H1 (cell line): Measurements from ENCODE around the gene PHF13. TPM values are rescaled to one million over a fixed set of nuclear protein-coding genes. Genes with fewer than 3 reads are reported as not detected.

ENCODE experiments used
- CTCF ChIA-PET: fragments of 300-600 bp; sonication (Branson Sonifier 250); formaldehyde crosslinking; loops from one replicate; lab custom pipeline; 2021; ENCODE audit not compliant: partially characterized antibody; lab: Charles Lee
- POLR2A ChIA-PET: fragments of 300-600 bp; sonication (Branson Sonifier 250); formaldehyde crosslinking; loops from one replicate; lab custom pipeline; 2021; ENCODE audit warnings: inconsistent platforms; ENCODE audit not compliant: partially characterized antibody; lab: Charles Lee
- DNase-seq, 2 experiments: peaks; one replicate each; pipeline versions ENCODE4 v3.0.0 to v3.0.0-alpha.2; 2010 to 2022; ENCODE audit warnings: low spot score in 2 of 2, low read depth in 1 of 2, mixed read lengths in 1 of 2
- FAIRE-seq: peaks from 2 replicates; lab custom pipeline; 2011; peaks lifted over from hg19 to GRCh38; lab: Jason Lieb, UNC
- H2AFZ ChIP-seq: 2 replicates; pipeline ENCODE4 v1.8.1; 2012; ENCODE audit warnings: low read length, inconsistent platforms
- H2AK5ac ChIP-seq: 2 replicates; pipeline ENCODE4 v1.6.1; 2013; ENCODE audit warnings: low read depth, low read length
- H2BK120ac ChIP-seq: replicated peaks from 2 replicates; pipeline ENCODE3; 2013; ENCODE audit warnings: low read depth, low read length, inconsistent platforms
- H2BK12ac ChIP-seq: 2 replicates; pipeline ENCODE4 v1.6.1; 2013; ENCODE audit warnings: low read depth, low read length
- H2BK15ac ChIP-seq: 2 replicates; pipeline ENCODE4 v1.6.1; 2013; ENCODE audit warnings: low read length
- H2BK20ac ChIP-seq: 2 replicates; pipeline ENCODE4 v1.6.1; 2013; ENCODE audit warnings: low read length
- H2BK5ac ChIP-seq: 2 replicates; pipeline ENCODE4 v1.6.1; 2013; ENCODE audit warnings: low read depth, low read length
- H3K14ac ChIP-seq: 2 replicates; pipeline ENCODE4 v1.6.1; 2013; ENCODE audit warnings: inconsistent platforms; ENCODE audit not compliant: insufficient read length
- H3K18ac ChIP-seq: 2 replicates; pipeline ENCODE4 v1.6.1; 2013; ENCODE audit warnings: low read length; ENCODE audit errors: extremely low read depth
- H3K23ac ChIP-seq: 2 replicates; pipeline ENCODE4 v1.6.1; 2013; ENCODE audit warnings: inconsistent platforms; ENCODE audit not compliant: insufficient read length
- H3K23me2 ChIP-seq: 2 replicates; pipeline ENCODE4 v1.6.1; 2013; ENCODE audit warnings: low read depth, low read length
- H3K27ac ChIP-seq: 2 replicates; pipeline ENCODE4 v1.6.1; 2011; ENCODE audit warnings: low read depth, low read length, inconsistent platforms
- H3K27me3 ChIP-seq, 4 experiments: replicated peaks in 1 of 4; 1 replicate in 1 of 4; 2 replicates in 3 of 4; pipeline versions ENCODE4 v1.6.1 to v1.8.1; 2011 to 2013; ENCODE audit warnings: low read length in 3 of 4, mild to moderate bottlenecking in 3 of 4, inconsistent platforms in 2 of 4, mixed read lengths in 2 of 4, moderate library complexity in 1 of 4; ENCODE audit not compliant: control insufficient read depth in 3 of 4, insufficient read depth in 3 of 4; ENCODE audit errors: extremely low read depth in 1 of 4
- H3K36me3 ChIP-seq, 4 experiments: 2 replicates each; pipeline versions ENCODE4 v1.6.1 to v1.8.1; 2011 to 2013; ENCODE audit warnings: mild to moderate bottlenecking in 4 of 4, low read length in 3 of 4, moderate library complexity in 2 of 4, control low read depth in 1 of 4, inconsistent platforms in 1 of 4; ENCODE audit not compliant: insufficient read depth in 4 of 4, control insufficient read depth in 2 of 4
- H3K4ac ChIP-seq: replicated peaks from 2 replicates; pipeline ENCODE3; 2013; ENCODE audit warnings: low read length, low read depth, mixed read lengths, inconsistent platforms; ENCODE audit not compliant: insufficient read length
- H3K4me1 ChIP-seq, 4 experiments: replicated peaks in 1 of 4; 1 replicate in 1 of 4; 2 replicates in 3 of 4; pipeline versions ENCODE4 v1.6.1 to v1.8.1; 2011 to 2013; ENCODE audit warnings: low read length in 3 of 4, inconsistent platforms in 2 of 4, mixed read lengths in 1 of 4; ENCODE audit not compliant: insufficient read depth in 4 of 4, control insufficient read depth in 3 of 4
- H3K4me2 ChIP-seq, 2 experiments: 2 replicates each; pipeline versions ENCODE4 v1.6.1 to v1.8.1; 2011 to 2013; ENCODE audit warnings: low read depth in 2 of 2, low read length in 2 of 2, control low read depth in 1 of 2, inconsistent platforms in 1 of 2, mild to moderate bottlenecking in 1 of 2; ENCODE audit not compliant: insufficient read depth in 1 of 2
- H3K4me3 ChIP-seq, 4 experiments: fragments of 200-600, 300-600 bp in 1 of 4; sonication (generic), shearing (Covaris generic), sonication (Bioruptor Twin) in 1 of 4; 2 replicates each; pipeline versions ENCODE4 v1.5.1 to v1.8.1; 2011 to 2016; ENCODE audit warnings: low read length in 4 of 4, low read depth in 3 of 4, control low read depth in 2 of 4, inconsistent platforms in 2 of 4, mild to moderate bottlenecking in 2 of 4, mixed read lengths in 1 of 4, moderate library complexity in 1 of 4; ENCODE audit not compliant: insufficient read depth in 2 of 4; ENCODE audit errors: extremely low read depth in 1 of 4
- H3K56ac ChIP-seq: replicated peaks from 2 replicates; pipeline ENCODE3; 2013; ENCODE audit warnings: low read depth, mild to moderate bottlenecking, mixed read lengths, low read length, inconsistent platforms; ENCODE audit not compliant: insufficient read length
- H3K79me1 ChIP-seq: 2 replicates; pipeline ENCODE4 v1.6.1; 2013; ENCODE audit warnings: low read depth, low read length, control low read depth
- H3K79me2 ChIP-seq, 2 experiments: 2 replicates each; pipeline versions ENCODE4 v1.6.1 to v1.8.1; 2012 to 2013; ENCODE audit warnings: low read length in 2 of 2, mild to moderate bottlenecking in 2 of 2, inconsistent platforms in 1 of 2; ENCODE audit not compliant: insufficient read depth in 2 of 2, control insufficient read depth in 1 of 2
- H3K9ac ChIP-seq, 4 experiments: replicated peaks in 1 of 4; 1 replicate in 1 of 4; 2 replicates in 3 of 4; pipeline versions ENCODE4 v1.6.1 to v1.8.1; 2011 to 2013; ENCODE audit warnings: low read depth in 3 of 4, low read length in 3 of 4, control low read depth in 2 of 4, mild to moderate bottlenecking in 2 of 4, moderate library complexity in 2 of 4, inconsistent platforms in 1 of 4; ENCODE audit errors: extremely low read depth in 1 of 4
- H3K9me3 ChIP-seq, 2 experiments: 2 replicates each; pipeline versions ENCODE4 v1.6.1 to v1.8.1; 2012 to 2013; ENCODE audit warnings: mild to moderate bottlenecking in 2 of 2, moderate library complexity in 2 of 2, control low read depth in 1 of 2, inconsistent platforms in 1 of 2, low read depth in 1 of 2, low read length in 1 of 2, mixed read lengths in 1 of 2; ENCODE audit not compliant: insufficient read depth in 2 of 2
- H4K20me1 ChIP-seq, 2 experiments: replicated peaks in 1 of 2; 2 replicates each; pipeline versions ENCODE3 to v1.8.1; 2011 to 2013; ENCODE audit warnings: inconsistent platforms in 2 of 2, low read length in 2 of 2, mild to moderate bottlenecking in 1 of 2; ENCODE audit not compliant: insufficient read depth in 2 of 2, control insufficient read depth in 1 of 2
- H4K5ac ChIP-seq: 2 replicates; pipeline ENCODE4 v1.6.1; 2013; ENCODE audit warnings: low read length, low read depth, mixed read lengths, inconsistent platforms; ENCODE audit not compliant: insufficient read length
- H4K8ac ChIP-seq: 2 replicates; pipeline ENCODE4 v1.8.0; 2013; ENCODE audit warnings: mild to moderate bottlenecking, moderate library complexity, low read length, inconsistent platforms; ENCODE audit not compliant: insufficient read depth; ENCODE audit errors: extremely low read depth
- H4K91ac ChIP-seq: replicated peaks from 2 replicates; pipeline ENCODE3; 2013; ENCODE audit warnings: low read length, mixed read lengths, inconsistent platforms; ENCODE audit not compliant: insufficient read length
- KDM5A ChIP-seq: fragments of 200-600 bp; IDR thresholded peaks from 2 replicates; pipeline ENCODE4 v1.7.1; 2012; ENCODE audit warnings: mild to moderate bottlenecking, low read length, inconsistent platforms, mixed read lengths
- NANOG ChIP-seq: IDR thresholded peaks from 2 replicates; pipeline ENCODE4 v1.6.1; 2011; ENCODE audit warnings: low read length, low read depth, mild to moderate bottlenecking, inconsistent platforms; ENCODE audit not compliant: insufficient read depth, poor library complexity, severe bottlenecking
- SAP30 ChIP-seq: fragments of 300-600 bp; sonication (generic); IDR thresholded peaks from 2 replicates; pipeline ENCODE4 v1.7.1; 2012; ENCODE audit warnings: low read length, moderate library complexity, mild to moderate bottlenecking, inconsistent platforms; ENCODE audit not compliant: insufficient read depth, insufficient replicate concordance
- WGBS, 2 experiments: shearing (Covaris generic) in 1 of 2; methylation state at CpG; one replicate each; pipeline versions ENCODE4 v1.1.6 to v1.1.7; 2013 to 2015; ENCODE audit warnings: low lambda C conversion rate in 2 of 2, mixed read lengths in 2 of 2, inconsistent platforms in 1 of 2, low coverage in 1 of 2, missing lambda C conversion rate in 1 of 2; ENCODE audit not compliant: insufficient replicate concordance in 2 of 2, insufficient coverage in 1 of 2, insufficient read length in 1 of 2; ENCODE audit errors: extremely low coverage in 1 of 2, missing lambda C conversion rate in 1 of 2; 5-methylcytosine and 5-hydroxymethylcytosine counted together
- polyA plus RNA-seq, 7 experiments: library from polyadenylated mRNA; depleted of rRNA in 3 of 7; stranded (reverse) in 5 of 7; unstranded in 2 of 7; fragments of >200 nt in 5 of 7; fragments of 200-250 nt in 2 of 7; gene quantifications; 1 replicate in 5 of 7; 2 replicates in 1 of 7; 4 replicates in 1 of 7; pipeline versions ENCODE4 v1.2.1 to v1.2.3, GENCODE V29; 2011 to 2013; ENCODE audit warnings: missing spikeins in 2 of 7, mixed read lengths in 2 of 7
- total RNA-seq: library from RNA; stranded (reverse); fragmentation: NEBNext Ultra II Directional; extraction: Animal tissue kit (Norgen Biotek cat#: 25700); gene quantifications from 2 replicates; pipeline ENCODE4 v1.2.1, GENCODE V29; 2021

The PHF13 gene
- total and polyA plus RNA-seq, 2 of the 8 experiments (the other 6 are each of a cell fraction or from before 2014, with no cell fraction given), result 11.7 to 39.6 TPM

DNA sequence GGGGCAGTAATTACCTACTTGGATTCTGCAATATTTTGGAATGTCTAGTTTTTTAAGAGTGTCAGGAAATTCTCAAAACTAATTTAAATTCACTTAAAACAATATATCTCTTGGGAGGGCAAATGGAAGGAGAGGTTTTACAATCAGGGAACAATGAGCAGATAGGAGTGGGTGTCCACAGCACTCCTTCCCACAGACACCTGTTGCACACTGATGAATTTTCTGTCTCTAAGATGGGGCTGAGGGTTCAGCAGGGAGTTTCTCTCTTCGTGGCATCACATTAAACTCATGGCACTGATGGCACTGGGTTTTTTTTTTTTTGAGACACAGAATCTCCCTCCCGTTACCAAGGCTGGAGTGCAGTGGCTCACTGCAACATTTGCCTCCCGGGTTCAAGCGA lies 5.5 kb downstream of the PHF13 start:
- Histone ChIP-seq H2AFZ (no peak overlapping the region), H4K5ac (no peak overlapping the region), H3K27me3 (no peaks in the 10 kb centered on the region), H3K9ac (no peak overlapping the region), H3K4me3 (no peak overlapping the region), H3K79me1 (peaks cover 8% of the 10 kb centered on the region), H3K4me1 (no peaks in the 10 kb centered on the region), H4K20me1 (peaks cover 16 to 26% of the 10 kb centered on the region in 2 experiments), H3K4me2 (no peak overlapping the region), H3K23me2 (0 out of 2 replicates have a peak, but pooled peaks cover 3% of the 10 kb centered on the region), H3K18ac (no peak overlapping the region), H3K14ac (no peak overlapping the region), H2BK12ac (no peak overlapping the region), H3K9me3 (no peaks in the 10 kb centered on the region), H3K4ac (no peak overlapping the region), H3K79me2 (peaks cover 12 to 71% of the 10 kb centered on the region in 2 experiments), H2AK5ac (no peak overlapping the region), H2BK120ac (no peak overlapping the region), H2BK15ac (no peak overlapping the region), H2BK5ac (no peak overlapping the region), H3K23ac (no peak overlapping the region), H3K36me3 (peaks cover 17 to 67% (median 34%) of the 10 kb centered on the region in 4 experiments), H4K91ac (no peak overlapping the region), H3K27ac (no peak overlapping the region), H3K56ac (no peak overlapping the region), H4K8ac (no peak overlapping the region), H2BK20ac (no peak overlapping the region)
- 95% methylated on average over 4 of the region's 4 CpGs; no CpG with 5 or more reads in 1 of the 2 experiments for WGBS, 2 experiments
- ChIA-PET POLR2A (interaction anchor here (0.7 to 14.3 kb wide), 3 partner anchors 14 to 19 kb away, joined by 3 to 175 read pairs (median 4); partner anchors contain the start of gene KLHL21), CTCF (interaction anchor here (1.1 to 2.3 kb wide), 4 partner anchors 9 to 28 kb away, joined by 3 to 6 read pairs (median 3); no protein-coding TSS in a partner anchor)
- no peak for FAIRE-seq
- no peak for DNase-seq
- TF ChIP-seq SAP30, result no peak
- no peak for TF ChIP-seq NANOG
- no peak for TF ChIP-seq KDM5A
